ENCODE results near the gene SCFD2. TPM values are rescaled to one million over a fixed set of nuclear protein-coding genes. Genes with fewer than 3 reads are reported as not detected.

The SCFD2 gene
- total RNA-seq, 3 donors from 2014 or later = 22.8 to 33.8 (median 25.0) TPM

GRCh38 chr4:52932591-52933470 lies 433.0 kb downstream of the SCFD2 start:
- Histone ChIP-seq H3K4me1 (no peaks in the 10 kb centered on the region), H3K36me3 (no peaks in the 10 kb centered on the region), H3K27ac (no peak overlapping the region), H3K27me3 (no peaks in the 10 kb centered on the region), H3K4me3 (no peak overlapping the region), H3K9me3 (no peaks in the 10 kb centered on the region)
- DNase-seq (ENCODE audit: low spot score in 2 of 2) = no peak
- intact Hi-C loops (cut with DNase I; ENCODE audit: low total_unique reads) = no loop called here
- TF ChIP-seq, protein P1, sequence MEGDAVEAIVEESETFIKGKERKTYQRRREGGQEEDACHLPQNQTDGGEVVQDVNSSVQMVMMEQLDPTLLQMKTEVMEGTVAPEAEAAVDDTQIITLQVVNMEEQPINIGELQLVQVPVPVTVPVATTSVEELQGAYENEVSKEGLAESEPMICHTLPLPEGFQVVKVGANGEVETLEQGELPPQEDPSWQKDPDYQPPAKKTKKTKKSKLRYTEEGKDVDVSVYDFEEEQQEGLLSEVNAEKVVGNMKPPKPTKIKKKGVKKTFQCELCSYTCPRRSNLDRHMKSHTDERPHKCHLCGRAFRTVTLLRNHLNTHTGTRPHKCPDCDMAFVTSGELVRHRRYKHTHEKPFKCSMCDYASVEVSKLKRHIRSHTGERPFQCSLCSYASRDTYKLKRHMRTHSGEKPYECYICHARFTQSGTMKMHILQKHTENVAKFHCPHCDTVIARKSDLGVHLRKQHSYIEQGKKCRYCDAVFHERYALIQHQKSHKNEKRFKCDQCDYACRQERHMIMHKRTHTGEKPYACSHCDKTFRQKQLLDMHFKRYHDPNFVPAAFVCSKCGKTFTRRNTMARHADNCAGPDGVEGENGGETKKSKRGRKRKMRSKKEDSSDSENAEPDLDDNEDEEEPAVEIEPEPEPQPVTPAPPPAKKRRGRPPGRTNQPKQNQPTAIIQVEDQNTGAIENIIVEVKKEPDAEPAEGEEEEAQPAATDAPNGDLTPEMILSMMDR (IDR thresholded peaks at IDR 0.05) = no peak
- TF ChIP-seq POLR2AphosphoS5 (IDR thresholded peaks at IDR 0.05) (no peak), POLR2A (IDR thresholded peaks at IDR 0.05) (no peak)

GRCh38 chr4:52931243-52931642 lies 434.6 kb downstream of the SCFD2 start:
- Histone ChIP-seq H3K4me1 (no peaks in the 10 kb centered on the region), H3K36me3 (no peaks in the 10 kb centered on the region), H3K27ac (no peak overlapping the region), H3K27me3 (no peaks in the 10 kb centered on the region), H3K4me3 (no peak overlapping the region), H3K9me3 (no peaks in the 10 kb centered on the region)
- no peak for DNase-seq (ENCODE audit: low spot score in 2 of 2)
- intact Hi-C loops (cut with DNase I; ENCODE audit: low total_unique reads) = no loop called here
- TF ChIP-seq, protein P1 (IDR thresholded peaks at IDR 0.05) = no peak

GRCh38 chr4:52926196-52926974 lies 439.5 kb downstream of the SCFD2 start:
- no peaks in the 10 kb centered on the region for H3K27me3 ChIP-seq
- TF ChIP-seq POLR2A (IDR thresholded peaks at IDR 0.05) = no peak
- H3K4me3 ChIP-seq = no peak overlapping the region
- no peaks in the 10 kb centered on the region for H3K4me1 ChIP-seq
- no peak for DNase-seq (ENCODE audit: low spot score in 2 of 2)
- no peak overlapping the region for H3K27ac ChIP-seq
- H3K9me3 ChIP-seq = no peaks in the 10 kb centered on the region
- intact Hi-C loops (cut with DNase I; ENCODE audit: low total_unique reads) = no loop called here
- H3K36me3 ChIP-seq = no peaks in the 10 kb centered on the region

DNA sequence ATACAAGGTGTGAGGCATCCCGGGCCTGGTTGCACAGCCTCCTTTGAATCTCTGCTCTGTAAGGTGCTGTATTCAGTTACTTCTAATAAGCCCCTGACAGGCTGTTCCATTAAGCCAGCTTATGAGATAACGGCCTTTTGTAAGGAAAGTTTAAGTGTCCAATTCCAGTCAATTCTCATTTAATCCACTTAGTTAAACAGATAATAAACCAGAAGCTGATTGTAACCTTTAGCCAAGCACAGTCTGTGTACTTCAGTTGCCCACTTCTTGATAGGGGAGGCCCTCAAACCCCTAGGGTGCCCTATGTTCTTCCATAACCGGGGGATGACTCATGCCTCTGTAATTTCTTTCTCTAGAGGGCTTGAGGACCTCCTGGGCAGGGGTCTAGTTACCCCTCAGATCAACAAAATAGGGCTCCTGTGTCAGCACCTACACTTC lies 440.3 kb downstream of the SCFD2 start:
- Histone ChIP-seq H3K27me3 (no peaks in the 10 kb centered on the region), H3K9me3 (no peaks in the 10 kb centered on the region), H3K4me1 (no peaks in the 10 kb centered on the region), H3K36me3 (no peaks in the 10 kb centered on the region), H3K27ac (no peak overlapping the region), H3K4me3 (no peak overlapping the region)
- intact Hi-C loops (cut with DNase I; ENCODE audit: low total_unique reads) = no loop called here
- DNase-seq (ENCODE audit: low spot score in 2 of 2) = no peak
- TF ChIP-seq, protein P1 (IDR thresholded peaks at IDR 0.05) = no peak
- no peak for TF ChIP-seq POLR2AphosphoS5 (IDR thresholded peaks at IDR 0.05)
- no peak for TF ChIP-seq POLR2A (IDR thresholded peaks at IDR 0.05)

DNA sequence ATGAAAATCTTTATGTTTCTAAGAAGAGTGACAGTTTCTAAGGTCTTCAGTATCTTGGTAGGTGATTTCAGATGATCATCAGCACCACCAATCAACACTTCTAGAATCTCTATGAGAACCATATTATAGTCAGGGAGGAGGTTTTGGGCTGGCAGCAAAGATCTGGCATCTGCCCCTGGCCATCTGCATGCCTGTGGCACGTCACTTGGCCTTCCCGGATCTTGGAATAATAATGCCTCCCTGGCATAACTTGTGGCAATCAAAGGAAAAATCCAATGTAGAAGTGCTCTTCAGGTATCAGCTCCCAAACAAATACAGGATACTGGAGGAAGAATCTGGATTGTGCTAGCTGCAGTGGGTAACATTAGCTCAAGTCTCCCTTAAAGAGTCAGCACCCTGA lies 446.4 kb downstream of the SCFD2 start:
- Histone ChIP-seq H3K4me1 (no peaks in the 10 kb centered on the region), H3K36me3 (no peaks in the 10 kb centered on the region), H3K4me3 (no peak overlapping the region), H3K27me3 (no peaks in the 10 kb centered on the region), H3K9me3 (no peaks in the 10 kb centered on the region), H3K27ac (no peak overlapping the region)
- DNase-seq (ENCODE audit: low spot score in 2 of 2) = no peak
- TF ChIP-seq, protein P1 (IDR thresholded peaks at IDR 0.05) = no peak
- TF ChIP-seq POLR2A (IDR thresholded peaks at IDR 0.05) = no peak
- TF ChIP-seq POLR2AphosphoS5 (IDR thresholded peaks at IDR 0.05) = no peak
- intact Hi-C loops (cut with DNase I; ENCODE audit: low total_unique reads) = no loop called here
